Measurements from ENCODE around the gene SLC12A3.

SLC12A3 gene

GRCh38 chr16:56871172-56871593 is 6.2 kb downstream of the SLC12A3 start:
- DNase-seq (ENCODE audit: low read depth): no peak
- TF ChIP-seq, protein P1, sequence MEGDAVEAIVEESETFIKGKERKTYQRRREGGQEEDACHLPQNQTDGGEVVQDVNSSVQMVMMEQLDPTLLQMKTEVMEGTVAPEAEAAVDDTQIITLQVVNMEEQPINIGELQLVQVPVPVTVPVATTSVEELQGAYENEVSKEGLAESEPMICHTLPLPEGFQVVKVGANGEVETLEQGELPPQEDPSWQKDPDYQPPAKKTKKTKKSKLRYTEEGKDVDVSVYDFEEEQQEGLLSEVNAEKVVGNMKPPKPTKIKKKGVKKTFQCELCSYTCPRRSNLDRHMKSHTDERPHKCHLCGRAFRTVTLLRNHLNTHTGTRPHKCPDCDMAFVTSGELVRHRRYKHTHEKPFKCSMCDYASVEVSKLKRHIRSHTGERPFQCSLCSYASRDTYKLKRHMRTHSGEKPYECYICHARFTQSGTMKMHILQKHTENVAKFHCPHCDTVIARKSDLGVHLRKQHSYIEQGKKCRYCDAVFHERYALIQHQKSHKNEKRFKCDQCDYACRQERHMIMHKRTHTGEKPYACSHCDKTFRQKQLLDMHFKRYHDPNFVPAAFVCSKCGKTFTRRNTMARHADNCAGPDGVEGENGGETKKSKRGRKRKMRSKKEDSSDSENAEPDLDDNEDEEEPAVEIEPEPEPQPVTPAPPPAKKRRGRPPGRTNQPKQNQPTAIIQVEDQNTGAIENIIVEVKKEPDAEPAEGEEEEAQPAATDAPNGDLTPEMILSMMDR (IDR thresholded peaks at IDR 0.05; ENCODE audit: control insufficient read depth, insufficient read depth, low read depth, low read length, missing control alignments): peak; percentile 12
- H3K4me3 ChIP-seq (ENCODE audit: control insufficient read depth, low read depth, low read length): no peak overlapping the region

GRCh38 chr16:56872863-56873391 is 7.9 kb downstream of the SLC12A3 start:
- no peak overlapping the region for H3K4me3 ChIP-seq (ENCODE audit: control insufficient read depth, low read depth, low read length)
- TF ChIP-seq, protein P1 (IDR thresholded peaks at IDR 0.05; ENCODE audit: control insufficient read depth, insufficient read depth, low read depth, low read length, missing control alignments): no peak
- DNase-seq (ENCODE audit: low read depth): no peak

GRCh38 chr16:56874800-56875199 is 9.8 kb downstream of the SLC12A3 start:
- no peak for DNase-seq (ENCODE audit: low read depth)
- TF ChIP-seq, protein P1 (IDR thresholded peaks at IDR 0.05; ENCODE audit: control insufficient read depth, insufficient read depth, low read depth, low read length, missing control alignments): no peak

GRCh38 chr16:56876048-56876447 is 11.0 kb downstream of the SLC12A3 start:
- TF ChIP-seq, protein P1 (IDR thresholded peaks at IDR 0.05; ENCODE audit: control insufficient read depth, insufficient read depth, low read depth, low read length, missing control alignments): no peak
- no peak for DNase-seq (ENCODE audit: low read depth)
- H3K4me3 ChIP-seq (ENCODE audit: control insufficient read depth, low read depth, low read length): no peak overlapping the region

More at GRCh38 chr16:56874800-56875199, 9.8 kb downstream of the SLC12A3 start:
- no peak overlapping the region for H3K4me3 ChIP-seq (ENCODE audit: control insufficient read depth, low read depth, low read length)

DNA sequence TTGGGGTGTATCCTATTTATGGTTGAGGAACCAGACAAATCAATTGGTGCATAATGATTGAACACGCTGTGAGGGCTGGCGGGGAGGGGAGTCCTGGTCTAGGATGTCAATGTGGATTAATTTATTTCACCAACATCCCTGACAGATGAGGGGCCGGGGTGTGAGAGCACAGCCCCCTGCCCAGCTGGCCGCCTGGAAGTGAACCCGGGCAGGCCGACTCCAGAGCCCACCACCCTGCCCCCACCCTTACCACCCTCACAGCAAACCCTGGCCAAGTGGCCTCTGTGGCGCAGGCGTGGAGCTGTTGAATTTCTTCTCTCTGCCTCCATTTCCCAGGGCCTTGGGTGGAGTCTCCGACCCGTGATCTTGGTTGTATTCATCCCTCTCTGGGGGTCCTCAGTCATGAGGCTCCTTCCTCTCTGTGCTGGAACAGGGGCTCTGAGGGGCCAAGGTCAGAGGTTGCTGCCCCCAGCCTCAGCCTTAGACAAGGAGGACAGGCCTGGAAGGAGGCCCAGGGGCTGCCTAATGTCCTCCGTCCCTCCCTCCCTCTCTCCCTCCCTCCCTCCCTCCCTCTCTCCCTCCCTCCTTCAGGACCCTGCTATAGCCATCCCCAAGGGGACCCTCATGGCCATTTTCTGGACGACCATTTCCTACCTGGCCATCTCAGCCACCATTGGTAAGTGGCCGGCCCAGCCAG is 12.6 kb downstream of the SLC12A3 start:
- no peak overlapping the region for H3K4me3 ChIP-seq (ENCODE audit: control insufficient read depth, low read depth, low read length)
- TF ChIP-seq, protein P1 (IDR thresholded peaks at IDR 0.05; ENCODE audit: control insufficient read depth, insufficient read depth, low read depth, low read length, missing control alignments): no peak
- DNase-seq (ENCODE audit: low read depth): no peak

DNA sequence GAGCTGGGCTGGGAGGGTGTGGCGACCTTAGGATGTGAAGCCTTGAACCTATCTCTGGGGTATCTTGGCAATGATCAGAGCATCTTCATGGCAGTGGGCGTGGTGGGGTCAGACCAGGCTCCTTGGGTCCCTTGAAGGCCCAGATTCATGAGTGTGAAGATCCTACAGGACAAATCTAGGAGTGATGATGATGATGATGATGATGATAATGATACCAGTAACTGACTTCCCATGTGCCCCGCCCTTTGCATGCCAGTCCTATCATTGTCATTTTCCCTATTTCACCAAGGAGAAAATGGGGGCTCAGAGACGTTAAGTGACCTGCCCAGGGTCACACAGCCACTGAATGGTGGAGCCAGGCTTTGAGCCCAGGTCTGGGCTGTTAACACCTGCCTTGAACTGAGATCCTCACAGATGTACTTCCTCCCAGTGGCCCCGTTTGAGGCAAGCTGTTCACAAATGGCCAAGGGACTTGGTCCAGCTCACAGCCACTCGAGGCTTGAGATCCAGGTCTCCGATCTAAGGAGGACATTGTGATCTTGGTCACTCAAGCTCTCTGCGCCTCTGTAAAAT is 13.4 kb downstream of the SLC12A3 start:
- TF ChIP-seq, protein P1 (IDR thresholded peaks at IDR 0.05; ENCODE audit: control insufficient read depth, insufficient read depth, low read depth, low read length, missing control alignments): no peak
- H3K4me3 ChIP-seq (ENCODE audit: control insufficient read depth, low read depth, low read length): no peak overlapping the region
- DNase-seq (ENCODE audit: low read depth): no peak
